ENCODE results near the gene SLC25A51.

SLC25A51 gene

GRCh38 chr9:37916471-37917312 lies 12.8 kb upstream of the SLC25A51 start:
- TF ChIP-seq EZH2phosphoT487 (conservative IDR thresholded peaks at IDR 0.05; ENCODE audit: low read length) = no peak
- no peak for TF ChIP-seq CTCF (IDR thresholded peaks at IDR 0.05; ENCODE audit: insufficient read depth, low read length, poor library complexity, severe bottlenecking)

GRCh38 chr9:37915911-37916470 lies 12.1 kb upstream of the SLC25A51 start:
- Histone ChIP-seq H3K27me3 (ENCODE audit: low read length) (no peaks in the 10 kb centered on the region), H3K4me2 (ENCODE audit: low read depth, low read length, poor library complexity, severe bottlenecking) (no peak overlapping the region), H3K4me3 (ENCODE audit: insufficient read depth, low read length, poor library complexity, severe bottlenecking) (no peak overlapping the region), H3K79me2 (ENCODE audit: insufficient read depth, low read length) (no peaks in the 10 kb centered on the region), H3K9me3 (ENCODE audit: insufficient read depth, low read length) (no peaks in the 10 kb centered on the region), H2AFZ (ENCODE audit: low read depth, low read length, severe bottlenecking) (no peak overlapping the region), H3K36me3 (ENCODE audit: low read length) (no peaks in the 10 kb centered on the region), H3K9me2 (replicated peaks; ENCODE audit: insufficient read depth, low read length) (no peaks in the 10 kb centered on the region), H3F3A (ENCODE audit: insufficient read depth) (no peaks in the 10 kb centered on the region), H3K27ac (ENCODE audit: low read depth, low read length) (no peak overlapping the region), H3K9ac (ENCODE audit: low read length) (no peak overlapping the region), H4K20me1 (ENCODE audit: low read depth, low read length) (no peaks in the 10 kb centered on the region)
- TF ChIP-seq EZH2phosphoT487 (conservative IDR thresholded peaks at IDR 0.05; ENCODE audit: low read length) (no peak), CTCF (IDR thresholded peaks at IDR 0.05; ENCODE audit: insufficient read depth, low read length, poor library complexity, severe bottlenecking) (no peak)

More at GRCh38 chr9:37916471-37917312, 12.8 kb upstream of the SLC25A51 start:
- H3K27me3 ChIP-seq (ENCODE audit: low read length) = no peaks in the 10 kb centered on the region
- no peaks in the 10 kb centered on the region for H3K9me3 ChIP-seq (ENCODE audit: insufficient read depth, low read length)
- H3F3A ChIP-seq (ENCODE audit: insufficient read depth) = no peaks in the 10 kb centered on the region
- H3K27ac ChIP-seq (ENCODE audit: low read depth, low read length) = no peak overlapping the region
- no peaks in the 10 kb centered on the region for H3K9me2 ChIP-seq (replicated peaks; ENCODE audit: insufficient read depth, low read length)
- no peaks in the 10 kb centered on the region for H4K20me1 ChIP-seq (ENCODE audit: low read depth, low read length)
- H3K4me3 ChIP-seq (ENCODE audit: insufficient read depth, low read length, poor library complexity, severe bottlenecking) = no peak overlapping the region
- no peaks in the 10 kb centered on the region for H3K36me3 ChIP-seq (ENCODE audit: low read length)
- H3K79me2 ChIP-seq (ENCODE audit: insufficient read depth, low read length) = no peaks in the 10 kb centered on the region
- H2AFZ ChIP-seq (ENCODE audit: low read depth, low read length, severe bottlenecking) = no peak overlapping the region
- no peak overlapping the region for H3K4me2 ChIP-seq (ENCODE audit: low read depth, low read length, poor library complexity, severe bottlenecking)
- H3K9ac ChIP-seq (ENCODE audit: low read length) = no peak overlapping the region

- no peaks in the 10 kb centered on the region for H3K9me2 ChIP-seq (replicated peaks; ENCODE audit: insufficient read depth, low read length)
- no peak overlapping the region for H3K9ac ChIP-seq (ENCODE audit: low read length)
- no peak overlapping the region for H2AFZ ChIP-seq (ENCODE audit: low read depth, low read length, severe bottlenecking)
- no peaks in the 10 kb centered on the region for H3K27me3 ChIP-seq (ENCODE audit: low read length)
- no peak overlapping the region for H3K4me2 ChIP-seq (ENCODE audit: low read depth, low read length, poor library complexity, severe bottlenecking)
- no peaks in the 10 kb centered on the region for H3K79me2 ChIP-seq (ENCODE audit: insufficient read depth, low read length)
- no peaks in the 10 kb centered on the region for H3F3A ChIP-seq (ENCODE audit: insufficient read depth)
- H3K9me3 ChIP-seq (ENCODE audit: insufficient read depth, low read length) = no peaks in the 10 kb centered on the region
- TF ChIP-seq CTCF (IDR thresholded peaks at IDR 0.05; ENCODE audit: insufficient read depth, low read length, poor library complexity, severe bottlenecking) (no peak), EZH2phosphoT487 (conservative IDR thresholded peaks at IDR 0.05; ENCODE audit: low read length) (no peak)
- no peak overlapping the region for H3K4me3 ChIP-seq (ENCODE audit: insufficient read depth, low read length, poor library complexity, severe bottlenecking)
- H3K27ac ChIP-seq (ENCODE audit: low read depth, low read length) = no peak overlapping the region
- no peaks in the 10 kb centered on the region for H3K36me3 ChIP-seq (ENCODE audit: low read length)
- no peaks in the 10 kb centered on the region for H4K20me1 ChIP-seq (ENCODE audit: low read depth, low read length)
Observed at GRCh38 chr9:37914701-37915358, 10.9 kb upstream of the SLC25A51 start.

All from SU-DHL-6 (cell line).